IgD-negative memory B cell (primary cell): ENCODE data around the gene HBM. TPM values are rescaled to one million over a fixed set of nuclear protein-coding genes. Genes with fewer than 3 reads are reported as not detected.
"Not testable (repeated sequence)": the region's sequence is repeated elsewhere in the genome, so short reads cannot be mapped to it uniquely, and the experiment has no call there.

Experiments
- H3K27ac Mint-ChIP-seq, 3 donors: one replicate each; pipeline ENCODE4 v1.8.0; 2020 to 2022; ENCODE audit warnings: mild to moderate bottlenecking in 3 of 3, mixed read lengths in 3 of 3, moderate library complexity in 1 of 3
- H3K27me3 Mint-ChIP-seq: one replicate; pipeline ENCODE4 v1.8.0; 2021; ENCODE audit warnings: mixed read lengths
- H3K36me3 Mint-ChIP-seq: one replicate; pipeline ENCODE4 v1.8.0; 2020; ENCODE audit warnings: mild to moderate bottlenecking, mixed read lengths
- H3K4me1 Mint-ChIP-seq, 3 donors: one replicate each; pipeline ENCODE4 v1.8.0; 2020 to 2022; ENCODE audit warnings: mixed read lengths in 3 of 3, mild to moderate bottlenecking in 1 of 3
- H3K4me3 Mint-ChIP-seq, 4 donors: one replicate each; pipeline ENCODE4 v1.8.0; 2020 to 2022; ENCODE audit warnings: mild to moderate bottlenecking in 4 of 4, mixed read lengths in 4 of 4, moderate library complexity in 3 of 4
- H3K9me3 Mint-ChIP-seq, 3 donors: one replicate each; pipeline ENCODE4 v1.8.0; 2020 to 2021; ENCODE audit warnings: mixed read lengths in 3 of 3, mild to moderate bottlenecking in 1 of 3
- polyA plus RNA-seq: library from polyadenylated mRNA; unstranded; fragments of 300-500 nt; fragmentation: Illumina TruSeq; gene quantifications from one replicate; pipeline ENCODE4 v1.2.3, GENCODE V29; 2021

Gene HBM
- polyA plus RNA-seq, 1 donor from 2014 or later = not detected

DNA sequence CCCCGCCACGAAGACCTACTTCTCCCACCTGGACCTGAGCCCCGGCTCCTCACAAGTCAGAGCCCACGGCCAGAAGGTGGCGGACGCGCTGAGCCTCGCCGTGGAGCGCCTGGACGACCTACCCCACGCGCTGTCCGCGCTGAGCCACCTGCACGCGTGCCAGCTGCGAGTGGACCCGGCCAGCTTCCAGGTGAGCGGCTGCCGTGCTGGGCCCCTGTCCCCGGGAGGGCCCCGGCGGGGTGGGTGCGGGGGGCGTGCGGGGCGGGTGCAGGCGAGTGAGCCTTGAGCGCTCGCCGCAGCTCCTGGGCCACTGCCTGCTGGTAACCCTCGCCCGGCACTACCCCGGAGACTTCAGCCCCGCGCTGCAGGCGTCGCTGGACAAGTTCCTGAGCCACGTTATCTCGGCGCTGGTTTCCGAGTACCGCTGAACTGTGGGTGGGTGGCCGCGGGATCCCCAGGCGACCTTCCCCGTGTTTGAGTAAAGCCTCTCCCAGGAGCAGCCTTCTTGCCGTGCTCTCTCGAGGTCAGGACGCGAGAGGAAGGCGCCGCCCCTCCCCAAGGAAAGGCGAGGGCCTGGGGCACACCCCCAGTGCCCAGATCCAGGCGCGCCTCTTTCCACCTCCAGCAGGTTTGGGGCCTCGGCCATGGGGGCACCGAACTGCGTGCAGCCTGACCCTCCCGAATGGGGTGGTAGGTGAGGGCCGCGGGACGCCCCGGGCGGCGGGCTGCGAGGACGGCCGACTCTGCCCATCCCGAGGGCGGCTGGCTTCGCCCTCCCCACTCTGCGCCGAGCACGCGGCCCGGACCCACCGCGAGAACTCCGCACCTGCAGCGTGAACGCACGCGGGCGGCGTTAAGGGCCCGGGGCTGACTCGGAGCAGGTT lies 15.1 kb downstream of the HBM start:
- Mint-ChIP-seq H3K36me3 (no peaks in the 10 kb centered on the region), H3K9me3 (no peaks in the 10 kb centered on the region), H3K4me3 (peak overlapping the region in 2 of 4 donors; percentile 21 to 73), H3K27ac (peak overlapping the region in 1 of 3 donors; percentile 75), H3K4me1 (peaks cover 0 to 6% (median 4%) of the 10 kb centered on the region in 3 donors), H3K27me3 (peaks cover 21% of the 10 kb centered on the region)

DNA sequence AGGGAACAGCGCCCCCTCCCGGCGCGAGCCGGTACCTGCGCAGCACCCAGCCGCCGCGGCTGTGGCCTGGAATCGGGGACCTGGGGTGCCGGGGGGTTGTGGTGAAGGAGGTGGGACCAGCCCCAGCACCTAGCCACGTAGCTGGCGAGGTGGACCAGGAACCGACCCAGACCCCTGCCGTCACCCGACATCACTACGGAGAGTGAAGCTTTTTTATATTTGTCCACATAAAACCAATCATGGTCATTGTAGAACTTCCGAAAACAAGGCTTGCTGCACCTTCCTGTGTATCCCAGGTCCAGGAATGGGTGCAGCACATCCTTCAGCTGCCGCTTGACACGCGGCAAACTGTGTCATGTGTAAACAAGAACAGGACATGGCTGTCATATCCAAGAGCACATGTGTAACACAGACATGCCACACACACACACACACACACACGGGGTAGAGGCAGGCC lies 15.8 kb downstream of the HBM start:
- peak overlapping the region in 2 of 3 donors; percentile 75 to 83 for H3K27ac Mint-ChIP-seq
- H3K27me3 Mint-ChIP-seq = peaks cover 21% of the 10 kb centered on the region
- peak overlapping the region in 1 of 4 donors; percentile 51 for H3K4me3 Mint-ChIP-seq
- H3K4me1 Mint-ChIP-seq = peaks cover 0 to 6% (median 4%) of the 10 kb centered on the region in 3 donors
- H3K9me3 Mint-ChIP-seq = no peaks in the 10 kb centered on the region
- H3K36me3 Mint-ChIP-seq = no peaks in the 10 kb centered on the region

DNA sequence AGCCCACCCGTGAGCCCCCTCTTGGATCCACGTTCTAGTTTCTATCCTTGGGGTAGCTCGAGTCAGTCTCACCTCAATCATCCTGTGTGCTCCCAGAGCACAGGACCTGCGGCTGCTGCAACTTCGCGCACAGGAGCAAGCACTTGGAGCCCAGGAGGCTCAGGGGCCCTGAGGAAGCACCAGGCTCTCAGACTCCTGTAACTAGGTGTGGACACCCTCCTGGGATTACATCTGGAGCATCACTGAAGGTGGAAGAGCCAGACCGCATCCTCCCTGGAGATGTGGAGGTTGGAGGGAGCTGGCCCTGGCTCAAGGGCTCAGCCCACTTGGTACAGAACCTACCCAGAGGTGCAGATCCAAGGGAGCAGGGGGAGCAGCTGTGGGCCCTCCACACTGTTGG lies 17.2 kb downstream of the HBM start:
- Mint-ChIP-seq H3K27ac (peak overlapping the region in 1 of 3 donors; percentile 35), H3K4me3 (no peak overlapping the region), H3K4me1 (peaks cover 0 to 4% (median 1%) of the 10 kb centered on the region in 3 donors), H3K36me3 (no peaks in the 10 kb centered on the region), H3K27me3 (peaks cover 14% of the 10 kb centered on the region), H3K9me3 (no peaks in the 10 kb centered on the region)

DNA sequence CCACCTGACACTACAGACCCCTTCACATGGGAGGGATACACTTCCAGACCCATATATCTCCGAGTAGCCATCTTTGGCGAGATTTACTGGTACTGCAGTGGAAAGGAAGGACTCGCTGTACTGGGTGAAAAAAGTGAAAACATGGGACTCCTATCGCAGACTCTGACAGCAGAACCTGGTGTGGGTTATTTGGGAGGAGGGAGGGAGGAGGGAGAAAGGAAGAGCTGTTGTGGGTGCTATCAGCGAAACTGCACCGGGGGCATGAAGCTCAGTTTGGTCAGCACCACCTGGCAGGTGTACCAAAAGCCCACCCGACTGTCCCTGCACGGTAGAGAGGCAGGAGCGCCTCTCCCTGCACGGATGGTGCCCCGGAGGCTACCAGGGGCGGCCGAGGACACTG lies 19.4 kb downstream of the HBM start:
- H3K4me3 Mint-ChIP-seq = no peak overlapping the region
- H3K36me3 Mint-ChIP-seq = no peaks in the 10 kb centered on the region
- H3K27ac Mint-ChIP-seq = peak overlapping the region in 1 of 3 donors; percentile 21
- no peaks in the 10 kb centered on the region for H3K4me1 Mint-ChIP-seq
- no peaks in the 10 kb centered on the region for H3K9me3 Mint-ChIP-seq
- no peaks in the 10 kb centered on the region for H3K27me3 Mint-ChIP-seq

DNA sequence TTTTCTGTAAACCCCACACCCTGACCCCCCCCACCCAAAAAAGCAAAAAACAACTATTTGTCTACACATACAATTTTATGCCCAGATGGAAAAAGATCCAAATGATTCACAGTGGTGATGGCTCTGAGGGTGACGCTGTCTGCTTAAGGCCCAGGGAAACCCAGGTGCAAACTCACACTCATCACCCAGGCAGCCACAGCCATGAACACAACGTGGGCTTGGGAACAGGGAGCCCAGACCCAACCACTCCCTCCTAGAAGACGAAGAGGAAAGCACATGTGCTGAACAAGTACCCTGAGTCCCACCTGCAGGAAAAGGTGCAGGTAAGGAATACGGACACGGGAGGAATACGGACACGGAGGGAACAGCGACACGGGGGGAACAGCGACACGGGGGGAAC lies 19.9 kb downstream of the HBM start:
- Mint-ChIP-seq H3K27ac (no peak overlapping the region), H3K4me1 (no peaks in the 10 kb centered on the region), H3K4me3 (no peak overlapping the region), H3K36me3 (no peaks in the 10 kb centered on the region), H3K9me3 (no peaks in the 10 kb centered on the region), H3K27me3 (no peaks in the 10 kb centered on the region)

DNA sequence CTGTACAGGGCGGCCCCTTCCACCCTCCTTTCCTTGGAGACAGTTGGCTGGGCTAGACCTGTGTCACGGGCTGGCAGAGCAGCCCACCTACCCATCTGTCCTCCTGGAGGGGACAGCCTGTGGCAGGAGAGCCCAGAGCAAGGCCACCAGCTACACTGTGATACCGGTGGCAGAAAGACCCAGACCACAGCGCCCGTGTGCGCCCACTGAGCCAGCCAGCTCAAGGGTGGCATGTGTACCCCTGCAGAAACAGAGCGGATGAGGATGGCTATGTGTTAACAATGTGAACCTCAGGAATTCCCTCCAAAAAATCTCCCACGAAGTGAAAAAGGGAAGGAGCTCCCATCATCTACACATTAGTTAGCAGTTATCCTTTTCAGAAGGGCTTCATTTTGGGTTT lies 21.6 kb downstream of the HBM start:
- no peaks in the 10 kb centered on the region for H3K27me3 Mint-ChIP-seq
- no peaks in the 10 kb centered on the region for H3K36me3 Mint-ChIP-seq
- H3K9me3 Mint-ChIP-seq = no peaks in the 10 kb centered on the region
- H3K27ac Mint-ChIP-seq = no peak overlapping the region
- no peak overlapping the region for H3K4me3 Mint-ChIP-seq
- no peaks in the 10 kb centered on the region for H3K4me1 Mint-ChIP-seq

DNA sequence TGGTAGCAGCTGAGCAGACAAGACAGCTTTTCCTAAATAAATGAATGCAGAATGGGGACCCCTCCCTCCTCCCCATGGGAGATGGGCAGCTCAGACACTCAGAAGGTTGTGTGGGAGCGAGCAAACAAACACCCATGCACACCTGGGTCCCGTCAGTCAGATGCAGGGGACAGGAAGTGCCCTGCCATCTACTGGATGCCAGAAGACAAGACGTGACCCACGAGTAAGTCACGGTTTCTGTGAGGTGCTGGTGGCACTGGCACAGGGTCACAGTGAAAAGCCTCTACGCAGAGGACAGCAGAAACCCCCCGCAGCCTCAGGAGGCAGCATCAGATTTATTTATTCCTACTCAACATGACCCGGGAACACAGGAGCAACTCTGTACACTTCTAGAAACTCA lies 22.9 kb downstream of the HBM start:
- Mint-ChIP-seq H3K27ac (peak overlapping the region; percentile 7 to 50 (median 29)), H3K36me3 (peaks cover 2% of the 10 kb centered on the region), H3K27me3 (no peaks in the 10 kb centered on the region), H3K4me3 (no peak overlapping the region), H3K4me1 (no peaks in the 10 kb centered on the region), H3K9me3 (no peaks in the 10 kb centered on the region)

DNA sequence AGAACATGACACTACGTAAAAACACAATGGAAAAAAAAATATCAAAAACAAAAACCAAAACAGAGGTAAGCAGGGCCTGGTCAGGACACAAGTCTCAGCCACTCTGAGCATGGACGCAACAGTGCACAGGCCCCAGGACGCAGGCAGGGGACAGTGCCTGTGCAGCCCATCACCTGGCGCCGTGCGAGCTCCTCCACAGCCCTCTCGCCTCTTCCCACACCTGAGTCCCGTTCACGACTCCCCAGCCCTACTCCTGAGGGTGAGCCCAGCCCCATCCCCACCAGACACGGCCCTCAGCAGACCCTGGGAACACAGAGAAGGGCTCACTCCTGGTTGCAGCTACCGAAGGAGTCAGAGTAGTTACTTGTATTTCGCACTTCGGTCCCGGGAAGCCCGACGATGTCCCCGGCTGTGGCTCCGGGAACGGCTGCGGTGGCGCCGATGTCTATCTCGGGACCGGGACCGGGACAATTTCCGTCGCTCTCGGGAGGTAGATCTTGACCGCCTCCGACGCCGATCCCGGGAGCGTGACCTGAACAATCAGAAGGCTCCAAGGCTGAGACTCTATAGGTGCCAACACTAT lies 23.9 kb downstream of the HBM start:
- Mint-ChIP-seq H3K27me3 (no peaks in the 10 kb centered on the region), H3K4me1 (no peaks in the 10 kb centered on the region), H3K27ac (no peak overlapping the region), H3K9me3 (no peaks in the 10 kb centered on the region), H3K4me3 (no peak overlapping the region), H3K36me3 (peaks cover 2% of the 10 kb centered on the region)

DNA sequence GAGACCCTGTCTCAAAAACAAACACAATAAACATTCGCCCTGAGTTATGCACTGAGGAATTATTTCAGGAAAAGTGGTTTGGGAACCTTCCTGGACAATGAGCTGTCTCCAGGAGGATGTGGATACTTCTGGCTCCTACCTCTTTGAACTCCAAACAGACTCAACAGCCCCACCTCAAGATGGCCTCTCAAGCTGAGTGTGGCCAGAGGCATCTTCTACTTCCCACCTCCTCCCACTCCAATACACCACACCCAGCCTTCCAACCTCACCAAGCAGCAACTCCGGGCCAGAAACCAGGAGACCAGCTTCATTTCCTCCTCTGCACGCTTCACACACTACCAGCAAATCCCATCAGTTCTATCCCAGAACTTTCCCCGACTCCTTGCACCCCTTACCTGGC lies 26.1 kb downstream of the HBM start:
- Mint-ChIP-seq H3K4me1 (no peaks in the 10 kb centered on the region), H3K27ac (no peak overlapping the region), H3K9me3 (no peaks in the 10 kb centered on the region), H3K4me3 (no peak overlapping the region), H3K36me3 (peaks cover 3% of the 10 kb centered on the region), H3K27me3 (no peaks in the 10 kb centered on the region)

DNA sequence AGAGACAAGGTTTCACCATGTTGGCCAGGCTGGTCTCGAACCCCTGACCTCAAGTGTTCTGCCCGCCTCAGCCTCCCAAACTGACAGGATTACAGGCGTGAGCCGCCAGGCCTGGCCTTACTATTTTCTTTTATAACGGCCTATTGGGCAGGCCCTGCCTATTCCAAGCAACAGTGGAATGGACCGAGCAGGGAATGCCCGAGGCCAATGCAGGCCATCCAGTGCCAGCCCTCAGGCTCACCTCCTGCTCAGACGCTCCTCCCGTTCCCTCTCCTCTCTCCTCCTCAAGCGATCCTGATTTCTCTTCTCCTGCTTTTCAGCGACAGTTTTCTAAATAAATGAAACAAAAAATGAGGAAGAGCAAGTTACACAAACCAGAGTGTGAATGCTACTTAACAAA lies 26.9 kb downstream of the HBM start:
- H3K27me3 Mint-ChIP-seq = no peaks in the 10 kb centered on the region
- peaks cover 3% of the 10 kb centered on the region for H3K36me3 Mint-ChIP-seq
- no peaks in the 10 kb centered on the region for H3K4me1 Mint-ChIP-seq
- no peak overlapping the region for H3K4me3 Mint-ChIP-seq
- H3K27ac Mint-ChIP-seq = peak overlapping the region in 1 of 3 donors; percentile 84
- no peaks in the 10 kb centered on the region for H3K9me3 Mint-ChIP-seq

DNA sequence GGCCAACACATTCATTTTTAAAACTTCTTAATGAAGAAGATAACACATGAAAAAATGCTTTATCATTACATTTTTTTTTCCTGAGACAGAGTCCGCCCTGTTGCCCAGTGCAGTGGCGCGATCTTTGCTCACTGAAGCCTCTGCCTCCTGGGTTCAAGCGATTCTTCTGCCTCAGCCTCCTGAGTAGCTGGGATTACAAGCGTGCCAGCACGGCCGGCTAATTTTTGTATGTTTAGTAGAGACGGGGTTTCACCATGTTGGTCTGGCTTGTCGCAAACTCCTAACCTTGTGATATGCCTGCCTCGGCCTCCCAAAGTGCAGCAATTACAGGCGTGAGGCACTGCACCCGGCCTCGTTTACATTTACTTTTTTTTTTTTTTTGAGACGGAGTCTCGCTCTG lies 27.7 kb downstream of the HBM start:
- no peaks in the 10 kb centered on the region for H3K27me3 Mint-ChIP-seq
- no peaks in the 10 kb centered on the region for H3K9me3 Mint-ChIP-seq
- H3K4me1 Mint-ChIP-seq = no peaks in the 10 kb centered on the region
- H3K36me3 Mint-ChIP-seq = peaks cover 3% of the 10 kb centered on the region
- peak overlapping the region in 1 of 3 donors; percentile 84 for H3K27ac Mint-ChIP-seq
- no peak overlapping the region for H3K4me3 Mint-ChIP-seq

DNA sequence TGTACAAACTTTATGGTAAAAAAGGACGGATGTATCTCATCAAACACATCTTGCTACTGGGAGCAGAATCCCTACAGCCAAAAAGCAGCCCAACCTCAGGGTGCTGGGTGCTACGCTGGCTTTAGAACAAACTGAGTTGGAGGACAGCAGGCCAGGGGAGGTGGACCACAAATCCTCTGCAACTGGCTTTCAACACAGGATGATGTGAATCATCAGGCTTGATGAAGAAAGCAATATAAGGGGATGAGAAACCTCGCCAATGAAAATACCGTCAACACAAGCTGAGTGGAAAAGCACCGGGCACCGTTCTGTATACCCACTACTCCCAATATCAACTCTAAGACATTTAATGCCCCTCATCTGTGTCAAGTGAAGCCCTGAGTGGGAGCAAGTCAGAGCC lies 28.7 kb downstream of the HBM start:
- Mint-ChIP-seq H3K4me1 (no peaks in the 10 kb centered on the region), H3K9me3 (no peaks in the 10 kb centered on the region), H3K36me3 (peaks cover 6% of the 10 kb centered on the region), H3K27ac (no peak overlapping the region), H3K27me3 (no peaks in the 10 kb centered on the region), H3K4me3 (no peak overlapping the region)

DNA sequence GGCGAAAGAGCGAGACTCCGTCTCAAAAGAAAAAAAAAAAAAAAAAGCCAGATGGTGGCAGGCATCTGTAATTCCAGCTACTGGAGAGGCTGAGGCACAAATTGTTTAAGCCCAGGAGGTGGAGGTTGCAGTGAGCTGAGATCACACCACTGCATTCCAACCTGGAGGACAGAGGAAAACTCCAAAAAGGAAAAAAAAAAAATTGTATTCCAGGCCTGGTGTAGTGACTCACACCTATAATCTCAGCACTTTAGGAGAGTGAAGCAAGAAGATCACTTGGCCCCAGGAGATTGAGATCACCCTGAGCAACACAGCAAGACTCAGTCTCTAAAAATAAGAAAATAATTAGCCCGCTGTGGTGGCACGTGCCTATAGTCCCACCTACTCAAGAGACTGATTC lies 34.6 kb downstream of the HBM start:
- H3K4me1 Mint-ChIP-seq = peaks cover 0 to 1% (median 0%) of the 10 kb centered on the region in 3 donors
- H3K27ac Mint-ChIP-seq = no peak overlapping the region
- no peaks in the 10 kb centered on the region for H3K9me3 Mint-ChIP-seq
- H3K4me3 Mint-ChIP-seq = no peak overlapping the region
- no peaks in the 10 kb centered on the region for H3K27me3 Mint-ChIP-seq
- peaks cover 7% of the 10 kb centered on the region for H3K36me3 Mint-ChIP-seq

DNA sequence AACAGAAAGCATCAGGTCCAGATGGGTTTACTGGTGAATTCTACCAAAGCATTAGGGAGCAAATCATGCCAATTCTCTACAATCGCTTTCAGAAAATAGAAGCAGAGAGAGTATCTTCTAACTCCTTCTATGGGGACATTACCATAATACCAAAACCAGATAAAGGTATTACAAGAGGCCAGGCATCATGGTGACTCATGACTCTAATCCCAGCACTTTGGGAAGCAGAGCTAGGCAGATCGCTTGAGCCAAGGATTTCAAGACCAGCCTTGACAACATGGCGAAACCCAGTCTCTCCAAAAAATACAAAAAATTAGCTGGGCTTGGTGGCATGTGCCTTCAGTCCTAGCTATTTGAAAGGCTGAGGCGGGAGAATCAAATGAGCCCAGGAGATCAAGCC lies 37.5 kb downstream of the HBM start:
- H3K36me3 Mint-ChIP-seq = peaks cover 7% of the 10 kb centered on the region
- H3K4me1 Mint-ChIP-seq = peaks cover 0 to 1% (median 0%) of the 10 kb centered on the region in 3 donors
- H3K9me3 Mint-ChIP-seq = no peaks in the 10 kb centered on the region
- H3K27me3 Mint-ChIP-seq = no peaks in the 10 kb centered on the region
- no peak overlapping the region for H3K4me3 Mint-ChIP-seq
- peak overlapping the region in 1 of 3 donors; percentile 31 for H3K27ac Mint-ChIP-seq

DNA sequence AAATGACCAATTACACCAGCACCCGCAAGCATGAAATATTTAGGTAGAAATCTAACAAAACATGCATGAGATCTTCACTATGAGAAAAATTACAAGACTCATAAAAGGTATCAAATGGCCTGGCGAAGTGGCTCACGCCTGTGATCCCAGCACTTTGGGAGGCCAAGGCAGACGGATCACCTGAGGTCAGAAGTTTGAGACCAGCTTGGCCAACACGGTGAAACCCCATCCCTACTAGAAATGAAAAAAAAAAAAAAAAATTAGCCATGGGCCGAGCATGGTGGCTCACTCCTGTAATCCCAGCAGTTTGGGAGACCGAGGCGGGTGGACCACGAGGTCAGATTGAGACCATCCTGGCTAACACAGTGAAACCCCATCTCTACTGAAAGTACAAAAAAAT lies 38.3 kb downstream of the HBM start:
- H3K4me1 Mint-ChIP-seq, H3K9me3 Mint-ChIP-seq, H3K27me3 Mint-ChIP-seq, H3K36me3 Mint-ChIP-seq, H3K4me3 Mint-ChIP-seq: not testable (repeated sequence)
- peak overlapping the region in 2 of 3 donors; percentile 43 to 80 for H3K27ac Mint-ChIP-seq

DNA sequence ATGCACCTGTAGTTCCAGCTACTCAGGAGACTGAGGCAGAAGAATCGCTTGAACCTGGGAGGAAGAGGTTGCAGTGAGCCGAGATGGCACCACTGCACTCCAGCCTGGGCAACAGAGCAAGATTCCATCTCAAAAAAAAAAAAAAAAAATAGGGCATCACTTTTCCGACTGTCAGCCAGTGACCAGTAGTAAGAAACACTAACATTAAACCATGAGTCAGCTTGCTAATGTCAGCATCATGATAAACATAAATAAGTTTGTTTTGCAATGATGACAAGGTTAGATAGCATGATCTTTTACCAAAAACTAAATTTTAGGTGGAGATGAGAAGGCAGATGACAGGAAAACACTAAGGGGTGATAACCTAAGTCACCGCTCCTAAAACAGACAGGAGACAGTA lies 43.6 kb downstream of the HBM start:
- not testable (repeated sequence) for H3K4me3 Mint-ChIP-seq, H3K4me1 Mint-ChIP-seq, H3K9me3 Mint-ChIP-seq, H3K27me3 Mint-ChIP-seq, H3K27ac Mint-ChIP-seq, H3K36me3 Mint-ChIP-seq
